ENCODE results near the gene SLBP.

SLBP gene

DNA sequence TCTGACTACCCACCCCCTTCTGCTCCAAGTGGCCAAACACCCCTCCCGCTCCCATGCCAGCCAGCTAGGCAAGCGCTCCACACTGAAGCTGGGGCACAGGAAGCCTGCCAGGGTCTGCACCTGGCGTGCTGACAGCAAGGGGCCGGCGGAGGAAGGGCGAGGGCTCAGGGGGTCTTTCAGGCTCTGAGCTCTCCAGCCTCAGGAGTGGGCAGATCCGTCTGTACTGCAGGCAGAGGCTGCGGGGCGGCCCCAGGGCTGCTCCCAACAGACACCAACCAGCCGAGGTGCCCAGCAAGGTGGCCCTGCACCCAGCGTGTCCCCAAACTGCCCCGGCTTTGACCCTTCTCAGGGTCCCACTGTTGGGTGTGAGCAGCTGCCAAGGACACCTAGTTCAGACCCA lies 42.8 kb downstream of the SLBP start:
- in situ Hi-C loops (cut with HindIII; ENCODE audit: low sequenced_read_pairs): no loop called here
- H3K4me3 ChIP-seq (ENCODE audit: low read depth, low read length): no peak overlapping the region
- no peak for DNase-seq (ENCODE audit: low read depth, low spot score)
- TF ChIP-seq, protein P1, sequence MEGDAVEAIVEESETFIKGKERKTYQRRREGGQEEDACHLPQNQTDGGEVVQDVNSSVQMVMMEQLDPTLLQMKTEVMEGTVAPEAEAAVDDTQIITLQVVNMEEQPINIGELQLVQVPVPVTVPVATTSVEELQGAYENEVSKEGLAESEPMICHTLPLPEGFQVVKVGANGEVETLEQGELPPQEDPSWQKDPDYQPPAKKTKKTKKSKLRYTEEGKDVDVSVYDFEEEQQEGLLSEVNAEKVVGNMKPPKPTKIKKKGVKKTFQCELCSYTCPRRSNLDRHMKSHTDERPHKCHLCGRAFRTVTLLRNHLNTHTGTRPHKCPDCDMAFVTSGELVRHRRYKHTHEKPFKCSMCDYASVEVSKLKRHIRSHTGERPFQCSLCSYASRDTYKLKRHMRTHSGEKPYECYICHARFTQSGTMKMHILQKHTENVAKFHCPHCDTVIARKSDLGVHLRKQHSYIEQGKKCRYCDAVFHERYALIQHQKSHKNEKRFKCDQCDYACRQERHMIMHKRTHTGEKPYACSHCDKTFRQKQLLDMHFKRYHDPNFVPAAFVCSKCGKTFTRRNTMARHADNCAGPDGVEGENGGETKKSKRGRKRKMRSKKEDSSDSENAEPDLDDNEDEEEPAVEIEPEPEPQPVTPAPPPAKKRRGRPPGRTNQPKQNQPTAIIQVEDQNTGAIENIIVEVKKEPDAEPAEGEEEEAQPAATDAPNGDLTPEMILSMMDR (IDR thresholded peaks at IDR 0.05; ENCODE audit: low read depth, low read length): no peak

DNA sequence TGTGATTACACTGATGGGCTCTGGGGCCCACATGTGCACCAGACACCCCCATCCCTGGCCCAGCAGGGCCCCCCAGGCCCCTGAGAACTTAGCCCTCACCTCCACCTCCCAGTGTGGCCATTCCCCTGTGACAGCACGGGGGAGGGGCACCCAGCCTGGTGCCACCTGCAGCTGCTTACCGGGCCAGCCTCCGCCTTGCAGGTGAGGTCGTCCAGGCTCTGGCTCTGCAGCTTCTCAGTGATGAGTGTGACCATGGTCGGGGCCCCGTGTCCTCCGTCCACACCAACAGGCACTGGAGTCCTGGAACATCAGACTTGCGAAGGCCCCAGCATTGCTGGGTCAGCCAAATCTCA lies 43.7 kb downstream of the SLBP start:
- H3K4me3 ChIP-seq (ENCODE audit: low read depth, low read length): no peak overlapping the region
- TF ChIP-seq, protein P1 (IDR thresholded peaks at IDR 0.05; ENCODE audit: low read depth, low read length): no peak
- in situ Hi-C loops (cut with HindIII; ENCODE audit: low sequenced_read_pairs): no loop called here
- no peak for DNase-seq (ENCODE audit: low read depth, low spot score)

DNA sequence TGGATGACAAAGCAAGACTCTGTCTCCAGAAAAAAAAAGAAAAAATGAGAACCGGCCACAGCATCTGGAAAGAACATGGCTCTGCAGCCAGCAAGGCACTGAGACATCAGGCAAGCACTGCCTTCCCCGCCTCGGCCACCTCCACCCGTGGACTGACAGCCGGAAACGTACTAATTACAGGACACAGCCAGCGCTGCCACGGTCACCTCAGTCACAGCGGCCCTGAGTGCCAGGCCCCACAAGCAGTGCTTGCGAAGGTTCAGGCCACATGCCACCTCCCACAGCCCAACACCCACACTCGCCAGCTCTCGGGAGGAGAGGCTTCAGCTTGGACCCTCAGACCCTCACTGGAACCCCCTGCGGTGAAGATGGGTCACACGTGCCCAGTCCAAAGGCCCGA lies 44.8 kb downstream of the SLBP start:
- DNase-seq (ENCODE audit: low read depth, low spot score): no peak
- in situ Hi-C loops (cut with HindIII; ENCODE audit: low sequenced_read_pairs): no loop called here
- no peak overlapping the region for H3K4me3 ChIP-seq (ENCODE audit: low read depth, low read length)
- TF ChIP-seq, protein P1 (IDR thresholded peaks at IDR 0.05; ENCODE audit: low read depth, low read length): no peak

DNA sequence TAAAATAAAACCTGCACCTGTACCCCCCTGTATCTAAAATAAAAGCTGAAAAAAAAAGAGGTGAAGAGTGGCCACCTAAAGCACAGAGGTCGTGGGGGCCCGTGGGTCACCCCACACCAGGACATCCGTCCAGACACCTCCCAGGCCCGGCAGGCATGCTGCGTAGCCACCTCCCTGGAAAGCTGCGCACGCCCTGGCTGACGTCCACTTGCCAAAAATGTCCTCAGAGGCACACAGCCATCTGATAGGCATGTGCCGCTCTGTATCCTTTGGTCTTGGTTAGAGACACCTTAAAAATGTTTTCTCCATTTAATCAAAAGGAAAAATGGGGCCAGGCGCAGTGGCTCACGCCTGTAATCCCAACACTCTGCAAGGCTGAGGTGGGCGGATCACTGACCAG lies 45.7 kb downstream of the SLBP start:
- H3K4me3 ChIP-seq (ENCODE audit: low read depth, low read length): no peak overlapping the region
- TF ChIP-seq, protein P1 (IDR thresholded peaks at IDR 0.05; ENCODE audit: low read depth, low read length): no peak
- in situ Hi-C loops (cut with HindIII; ENCODE audit: low sequenced_read_pairs): no loop called here
- DNase-seq (ENCODE audit: low read depth, low spot score): no peak

DNA sequence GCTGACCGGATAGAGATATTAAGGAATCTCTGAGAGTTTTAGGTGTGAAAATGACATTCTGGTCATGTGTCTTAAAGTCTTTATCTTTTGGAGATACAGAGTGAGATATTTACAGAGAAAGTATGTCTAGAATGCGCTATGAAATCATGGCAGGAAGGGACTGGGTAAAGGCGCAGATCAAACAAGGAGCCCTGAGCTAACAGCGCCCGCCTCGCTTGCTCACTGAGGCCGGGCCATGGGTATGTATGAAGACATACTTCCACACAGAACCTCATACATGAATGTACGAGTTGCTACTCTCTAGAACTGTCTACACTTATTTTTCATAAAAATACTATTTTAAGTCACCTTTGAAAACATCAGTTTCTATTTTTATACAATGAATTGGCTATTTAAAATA lies 48.0 kb downstream of the SLBP start:
- in situ Hi-C loops (cut with HindIII; ENCODE audit: low sequenced_read_pairs): no loop called here
- H3K4me3 ChIP-seq (ENCODE audit: low read depth, low read length): no peak overlapping the region
- no peak for DNase-seq (ENCODE audit: low read depth, low spot score)
- TF ChIP-seq, protein P1 (IDR thresholded peaks at IDR 0.05; ENCODE audit: low read depth, low read length): no peak

DNA sequence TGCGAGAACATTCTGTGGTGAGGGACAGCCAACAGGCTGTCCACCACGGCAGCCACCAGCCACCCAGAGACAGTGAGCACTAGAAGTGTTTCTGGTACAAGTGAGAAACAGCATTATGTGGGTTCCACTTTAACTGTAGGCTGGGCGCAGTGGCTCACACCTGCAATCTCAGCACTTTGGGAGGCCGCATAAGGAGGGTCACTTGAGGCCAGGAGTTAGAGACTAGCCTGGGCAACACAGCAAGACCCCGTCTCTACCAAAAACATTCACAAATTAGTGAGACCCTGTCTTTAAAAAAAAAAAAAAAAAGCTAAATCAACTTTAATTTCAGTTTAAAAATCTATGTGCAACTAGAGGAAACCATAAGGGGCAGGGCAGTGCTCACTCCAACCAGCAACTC lies 48.6 kb downstream of the SLBP start:
- no peak overlapping the region for H3K4me3 ChIP-seq (ENCODE audit: low read depth, low read length)
- no peak for DNase-seq (ENCODE audit: low read depth, low spot score)
- TF ChIP-seq, protein P1 (IDR thresholded peaks at IDR 0.05; ENCODE audit: low read depth, low read length): no peak
- in situ Hi-C loops (cut with HindIII; ENCODE audit: low sequenced_read_pairs): no loop called here

DNA sequence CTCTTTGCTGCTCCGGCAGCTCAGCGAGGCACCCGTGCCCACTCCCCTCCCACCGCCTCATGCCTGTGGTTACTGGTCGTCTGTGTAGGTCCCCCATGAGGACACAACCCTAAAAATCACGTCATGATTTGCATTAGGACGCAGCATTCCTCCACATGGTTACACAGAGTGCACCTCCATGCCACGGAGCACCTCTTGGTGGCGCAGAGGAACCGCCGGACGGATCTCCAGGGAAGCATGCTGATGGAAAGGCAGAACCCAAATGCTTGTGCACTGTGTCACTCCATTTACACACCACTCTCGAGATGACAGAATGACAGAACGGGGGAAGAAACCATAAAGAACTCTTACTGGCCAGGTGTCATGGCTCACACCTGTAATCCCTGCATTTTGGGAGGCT lies 50.4 kb downstream of the SLBP start:
- no peak for DNase-seq (ENCODE audit: low read depth, low spot score)
- no peak overlapping the region for H3K4me3 ChIP-seq (ENCODE audit: low read depth, low read length)
- in situ Hi-C loops (cut with HindIII; ENCODE audit: low sequenced_read_pairs): no loop called here
- TF ChIP-seq, protein P1 (IDR thresholded peaks at IDR 0.05; ENCODE audit: low read depth, low read length): no peak

Measured in astrocyte of the spinal cord (primary cell).